DMS114 treated with DMSO at 0.1 percent for 48 hours (cell line): ENCODE results near the gene ZNF585A.

Experiments used
- DNase-seq: peaks from one replicate; lab custom pipeline; 2025; ENCODE audit not compliant: unreplicated experiment; lab: John Stamatoyannopoulos, UW

Gene ZNF585A

GRCh38 chr19:37095859-37096258, 76.6 kb downstream of the ZNF585A start:
- DNase-seq = no peak
